ENCODE data around the gene NR3C1.

NR3C1 gene

GRCh38 chr5:143362664-143363227 is 40.7 kb downstream of the NR3C1 start:
- no peak for DNase-seq (ENCODE audit: low read depth)

DNA sequence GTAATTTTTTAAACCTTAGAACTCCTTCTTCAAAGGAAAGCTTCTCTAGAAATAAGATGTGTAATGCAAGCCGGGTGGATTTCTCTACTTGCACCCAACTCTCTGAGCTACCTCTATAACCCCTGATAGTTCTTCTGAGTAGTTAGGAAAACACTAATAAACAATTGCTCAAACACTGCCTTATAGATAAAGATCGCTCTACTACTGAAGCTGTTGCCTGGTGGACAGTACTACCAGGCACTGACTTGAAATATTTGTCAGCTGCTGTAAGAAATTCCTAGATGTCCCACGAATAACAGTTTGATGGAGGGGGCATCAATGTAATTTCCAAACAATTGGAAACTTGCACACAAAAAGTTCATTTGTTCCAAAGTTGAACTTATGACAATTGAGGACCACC is 42.0 kb downstream of the NR3C1 start:
- DNase-seq (ENCODE audit: low read depth): no peak

GRCh38 chr5:143360755-143361154 is 42.7 kb downstream of the NR3C1 start:
- no peak for DNase-seq (ENCODE audit: low read depth)

- DNase-seq (ENCODE audit: low read depth): no peak
Measured at GRCh38 chr5:143359869-143360268, 43.6 kb downstream of the NR3C1 start.

- no peak for DNase-seq (ENCODE audit: low read depth)
Measured at GRCh38 chr5:143356855-143357583, 46.5 kb downstream of the NR3C1 start.

DNA sequence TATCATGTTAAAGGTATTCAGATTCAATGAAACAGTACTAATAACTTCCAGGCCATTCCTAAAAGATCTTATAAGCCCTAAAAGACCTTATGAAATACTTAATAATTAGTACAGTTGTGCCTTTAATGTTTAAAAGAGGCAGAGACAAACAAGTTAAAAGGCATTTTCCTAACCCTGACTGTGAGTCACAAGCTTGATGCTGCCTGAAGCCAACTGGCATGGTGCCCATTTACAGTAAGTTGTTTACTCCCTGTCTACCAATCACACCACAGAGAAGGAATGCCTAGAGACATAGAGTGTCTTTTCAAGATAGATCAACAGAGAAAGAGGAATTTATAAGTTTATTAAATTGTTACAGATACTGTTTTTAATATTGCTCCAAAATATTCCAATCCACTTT is 47.8 kb downstream of the NR3C1 start:
- DNase-seq (ENCODE audit: low read depth): no peak

DNA sequence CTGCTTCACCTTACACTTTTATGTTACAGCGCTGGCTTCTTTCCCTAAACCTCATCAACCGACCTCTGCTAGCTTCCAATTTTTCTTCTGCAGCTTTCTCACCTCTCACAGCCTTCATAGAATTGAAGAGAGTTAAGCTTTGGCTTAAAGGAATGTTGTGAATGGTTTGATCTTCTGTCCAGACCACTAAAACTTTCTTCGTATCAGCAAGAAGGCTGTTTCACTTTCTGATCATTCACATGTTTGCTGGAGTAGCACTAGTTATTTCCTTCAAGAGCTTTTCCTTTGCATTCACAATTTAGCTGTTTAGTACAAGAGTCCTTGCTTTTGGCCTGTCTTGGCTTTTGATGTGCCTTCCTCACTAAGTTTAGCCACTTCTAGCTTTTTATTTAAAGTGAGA is 49.5 kb downstream of the NR3C1 start:
- no peak for DNase-seq (ENCODE audit: low read depth)

GRCh38 chr5:143352691-143353090 is 50.8 kb downstream of the NR3C1 start:
- no peak for DNase-seq (ENCODE audit: low read depth)

DNA sequence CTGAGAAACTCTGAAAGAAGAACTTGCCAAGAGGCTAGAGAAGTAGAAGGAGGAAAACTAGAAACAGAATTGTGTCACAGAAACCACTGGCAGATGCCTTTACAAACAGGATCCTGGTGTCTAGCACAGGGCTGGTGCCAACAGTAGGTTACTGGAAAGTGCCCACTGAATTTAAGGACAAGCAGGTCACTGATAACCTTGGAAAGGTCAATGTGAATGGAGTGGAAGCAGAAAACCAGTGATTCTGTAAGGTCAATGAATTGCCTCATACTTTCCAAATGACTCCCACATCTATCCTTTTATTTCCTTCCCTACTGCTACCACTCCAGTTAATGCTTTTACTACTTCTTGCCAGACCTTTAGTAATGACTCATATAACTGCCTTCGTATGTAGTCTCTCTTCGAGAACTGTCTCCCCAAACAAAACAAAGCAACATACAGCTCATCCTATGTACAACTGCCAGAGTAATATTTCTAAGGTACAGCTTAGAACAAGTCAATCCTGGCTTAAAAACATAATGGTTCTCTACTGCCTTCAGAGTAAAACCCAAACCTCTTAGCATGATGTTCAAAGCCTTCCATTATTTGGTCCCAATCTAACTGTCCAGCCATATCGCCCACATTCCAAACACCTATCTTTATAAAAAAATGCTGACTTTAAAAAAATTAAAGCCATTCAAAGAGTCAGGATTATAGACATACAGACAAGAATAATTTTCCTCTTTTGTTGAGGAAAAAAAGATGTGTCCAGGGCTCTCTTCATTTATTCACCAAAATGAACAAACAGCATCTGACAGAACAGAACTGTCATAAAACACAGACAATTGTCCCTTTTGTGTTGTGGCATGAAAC is 52.5 kb downstream of the NR3C1 start:
- no peak for DNase-seq (ENCODE audit: low read depth)

DNA sequence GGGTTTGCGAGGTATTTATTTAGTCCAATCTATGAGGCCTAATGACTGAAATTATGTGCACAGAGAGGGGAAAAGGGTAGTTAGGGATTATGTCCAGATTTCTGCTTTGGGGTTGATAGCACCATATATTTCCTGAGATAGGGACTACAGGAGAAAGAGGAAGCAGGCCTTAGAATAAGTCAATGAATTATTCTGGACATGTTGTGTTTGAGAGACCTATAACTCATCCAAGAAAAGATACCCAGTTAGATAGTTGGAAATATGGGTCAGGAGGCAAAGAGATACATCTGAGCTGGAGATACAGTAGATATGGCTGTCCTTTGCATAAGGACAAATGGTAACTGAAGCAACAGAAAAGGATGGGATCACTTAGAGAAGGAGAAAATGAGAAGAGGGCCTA is 53.1 kb downstream of the NR3C1 start:
- no peak for DNase-seq (ENCODE audit: low read depth)

- DNase-seq (ENCODE audit: low read depth): no peak
Measured at GRCh38 chr5:143349177-143349576, 54.3 kb downstream of the NR3C1 start.

GRCh38 chr5:143347698-143348344 is 55.7 kb downstream of the NR3C1 start:
- no peak for DNase-seq (ENCODE audit: low read depth)

GRCh38 chr5:143347046-143347445 is 56.4 kb downstream of the NR3C1 start:
- DNase-seq (ENCODE audit: low read depth): no peak

DNA sequence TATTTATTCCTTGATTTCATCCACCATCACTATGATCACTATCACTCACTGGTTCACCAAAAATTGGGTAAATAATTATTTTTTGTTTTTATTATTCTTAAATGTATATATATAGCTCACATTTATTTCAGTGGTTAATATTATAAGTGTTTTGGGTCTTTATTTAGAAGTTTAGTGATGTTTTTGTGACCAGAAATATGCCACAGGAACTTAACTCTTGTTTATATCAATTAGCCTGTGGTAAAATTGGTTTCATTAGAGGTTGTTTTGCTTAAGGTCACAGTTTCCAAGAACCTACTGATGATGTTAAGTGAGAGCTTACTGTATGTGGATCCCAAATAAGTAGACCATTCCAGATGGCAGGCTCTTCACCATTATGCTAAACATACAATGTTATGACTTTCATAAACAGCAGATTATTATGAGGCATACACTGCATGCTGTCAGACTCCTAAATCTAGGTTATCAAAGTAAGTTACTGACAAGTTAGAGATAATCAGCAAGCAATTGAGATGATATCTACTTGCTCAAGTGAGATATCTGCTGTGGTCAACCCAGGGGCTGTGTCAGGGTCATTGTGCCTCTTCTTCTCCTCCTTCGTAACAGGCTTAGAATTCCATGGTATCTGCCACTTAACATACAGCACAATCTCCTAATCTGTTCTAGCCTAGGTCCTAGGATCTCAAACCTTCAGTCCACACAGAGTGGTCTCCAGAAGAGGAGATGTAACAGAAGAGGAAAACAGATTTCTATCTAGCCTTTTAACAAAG is 57.6 kb downstream of the NR3C1 start:
- DNase-seq (ENCODE audit: low read depth): no peak

DNA sequence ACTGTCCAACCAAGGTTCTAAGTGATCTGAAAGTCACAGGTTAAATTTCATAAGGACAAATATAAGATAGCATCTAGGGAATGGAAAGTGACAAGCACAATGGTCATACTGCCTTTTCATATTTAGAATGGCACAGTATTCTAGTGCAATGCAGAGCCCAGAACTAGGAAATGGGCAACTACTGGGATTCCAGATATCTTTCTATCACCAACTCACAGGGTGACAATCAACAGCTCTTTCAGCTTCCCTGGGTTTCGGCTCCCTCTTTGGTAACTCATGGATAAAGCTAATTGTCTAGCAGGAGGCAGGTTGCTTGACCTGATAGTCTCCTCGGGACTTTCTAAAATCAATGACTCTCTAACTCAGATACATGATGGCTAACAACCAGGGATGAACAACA is 60.4 kb downstream of the NR3C1 start:
- no peak for DNase-seq (ENCODE audit: low read depth)

DNA sequence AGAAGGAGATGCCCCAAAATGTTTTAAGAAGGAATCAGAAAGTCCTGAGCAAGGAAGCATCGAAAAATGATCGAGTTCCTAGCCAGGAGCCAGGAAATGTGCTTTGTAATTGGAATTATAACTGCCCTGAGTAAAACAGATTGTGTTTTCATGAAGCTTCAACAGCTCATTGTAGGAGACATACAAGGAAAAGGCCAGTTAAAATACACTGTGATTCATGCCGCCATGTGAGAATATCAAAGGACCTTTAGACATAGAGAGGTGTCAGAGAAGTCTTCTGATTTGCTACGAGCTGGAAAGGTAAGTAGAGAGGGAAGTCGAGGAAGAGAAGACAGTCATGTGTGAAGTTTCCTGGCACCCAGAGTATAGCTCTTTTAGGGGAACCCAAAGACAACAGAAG is 60.9 kb downstream of the NR3C1 start:
- DNase-seq (ENCODE audit: low read depth): no peak

DNA sequence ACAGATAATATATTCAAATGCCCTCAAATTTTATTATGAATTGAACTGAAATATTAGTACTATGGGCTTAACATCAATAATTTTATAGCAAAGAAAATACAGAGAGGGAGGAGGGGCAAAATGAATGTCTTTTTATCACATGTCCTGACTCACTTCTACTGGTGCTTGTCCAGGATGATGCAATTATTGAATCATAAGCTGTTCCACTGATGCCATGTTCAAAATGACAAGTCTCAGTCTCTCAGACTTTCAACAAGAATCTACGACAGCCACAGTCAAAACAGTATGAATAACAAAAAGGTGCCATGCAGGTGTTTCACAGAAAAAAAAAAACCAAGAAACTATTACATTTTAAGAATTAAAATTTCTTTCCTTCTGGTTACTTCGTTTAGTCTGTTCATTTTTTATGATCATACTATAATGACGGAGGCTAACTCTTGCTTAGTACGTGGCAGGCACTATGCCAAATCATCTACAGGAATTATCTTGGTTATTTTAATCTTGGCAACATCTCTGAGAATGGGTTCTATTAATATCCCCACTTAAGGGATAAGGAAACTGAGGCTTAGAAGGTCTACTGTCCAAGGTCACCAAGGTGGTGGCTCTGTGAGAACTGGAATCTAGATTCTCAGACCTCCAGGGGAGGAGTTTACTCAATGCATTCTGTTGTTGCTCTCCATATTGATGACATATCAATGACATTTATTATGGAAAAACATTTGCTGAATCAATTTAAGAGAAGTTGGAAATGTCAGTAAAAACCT is 61.5 kb downstream of the NR3C1 start:
- no peak for DNase-seq (ENCODE audit: low read depth)

GRCh38 chr5:143340891-143341685 is 62.4 kb downstream of the NR3C1 start:
- no peak for DNase-seq (ENCODE audit: low read depth)

- no peak for DNase-seq (ENCODE audit: low read depth)
Measured at GRCh38 chr5:143338658-143339366, 64.7 kb downstream of the NR3C1 start.

DNA sequence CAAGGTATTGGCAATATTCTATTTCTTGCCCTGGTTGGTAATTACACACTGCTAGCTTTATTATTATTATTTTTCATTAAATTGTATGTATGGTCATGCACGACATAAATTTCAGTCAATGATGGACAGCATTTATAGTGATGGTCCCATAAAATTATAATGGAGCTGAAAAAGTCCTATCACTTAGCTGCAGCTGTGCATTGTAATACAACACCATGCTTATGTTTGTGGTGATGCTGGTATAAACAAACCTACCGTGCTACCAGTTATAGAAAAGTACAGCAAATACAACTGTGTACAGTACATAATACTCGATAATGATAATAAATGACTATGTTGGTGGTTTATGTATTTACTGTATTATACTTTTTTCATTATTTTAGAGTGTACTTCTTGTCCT is 65.5 kb downstream of the NR3C1 start:
- DNase-seq (ENCODE audit: low read depth): no peak

Measured in CMK (cell line).